ENCODE data around the gene AGXT2.

AGXT2 gene

GRCh38 chr5:34957857-34958690, 89.7 kb downstream of the AGXT2 start:
- peak; percentile 18 for DNase-seq

GRCh38 chr5:34957321-34957720, 90.4 kb downstream of the AGXT2 start:
- DNase-seq: peak; percentile 6

Measured in fibroblast of skin of right quadriceps (primary cell).